ENCODE measurements around the gene KRTAP10-5.
"Not testable (repeated sequence)": the region's sequence is repeated elsewhere in the genome, so short reads cannot be mapped to it uniquely, and the experiment has no call there.

The KRTAP10-5 gene

GRCh38 chr21:44613386-44614155 lies 33.2 kb upstream of the KRTAP10-5 start:
- Histone ChIP-seq H3K27me3 (ENCODE audit: insufficient read depth, low read depth) (peaks cover 24% of the 10 kb centered on the region), H4K20me1 (ENCODE audit: insufficient read depth) (no peaks in the 10 kb centered on the region), H3K27ac (no peak overlapping the region), H3K4me3 (IDR thresholded peaks at IDR 0.05; ENCODE audit: insufficient read depth, low read depth, low read length) (no peak overlapping the region), H3K4me2 (no peak overlapping the region), H3K79me2 (ENCODE audit: insufficient read depth, low read depth) (no peaks in the 10 kb centered on the region), H3K4me1 (ENCODE audit: low read depth, poor library complexity, severe bottlenecking) (no peaks in the 10 kb centered on the region), H3K9ac (no peak overlapping the region), H2AFZ (ENCODE audit: low read depth) (no peak overlapping the region), H3K36me3 (ENCODE audit: insufficient read depth) (no peaks in the 10 kb centered on the region)
- TF ChIP-seq, protein P1, sequence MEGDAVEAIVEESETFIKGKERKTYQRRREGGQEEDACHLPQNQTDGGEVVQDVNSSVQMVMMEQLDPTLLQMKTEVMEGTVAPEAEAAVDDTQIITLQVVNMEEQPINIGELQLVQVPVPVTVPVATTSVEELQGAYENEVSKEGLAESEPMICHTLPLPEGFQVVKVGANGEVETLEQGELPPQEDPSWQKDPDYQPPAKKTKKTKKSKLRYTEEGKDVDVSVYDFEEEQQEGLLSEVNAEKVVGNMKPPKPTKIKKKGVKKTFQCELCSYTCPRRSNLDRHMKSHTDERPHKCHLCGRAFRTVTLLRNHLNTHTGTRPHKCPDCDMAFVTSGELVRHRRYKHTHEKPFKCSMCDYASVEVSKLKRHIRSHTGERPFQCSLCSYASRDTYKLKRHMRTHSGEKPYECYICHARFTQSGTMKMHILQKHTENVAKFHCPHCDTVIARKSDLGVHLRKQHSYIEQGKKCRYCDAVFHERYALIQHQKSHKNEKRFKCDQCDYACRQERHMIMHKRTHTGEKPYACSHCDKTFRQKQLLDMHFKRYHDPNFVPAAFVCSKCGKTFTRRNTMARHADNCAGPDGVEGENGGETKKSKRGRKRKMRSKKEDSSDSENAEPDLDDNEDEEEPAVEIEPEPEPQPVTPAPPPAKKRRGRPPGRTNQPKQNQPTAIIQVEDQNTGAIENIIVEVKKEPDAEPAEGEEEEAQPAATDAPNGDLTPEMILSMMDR (conservative IDR thresholded peaks at IDR 0.05; ENCODE audit: low read depth, low read length) = no peak

- Histone ChIP-seq H4K20me1 (ENCODE audit: insufficient read depth) (no peaks in the 10 kb centered on the region), H3K79me2 (ENCODE audit: insufficient read depth, low read depth) (no peaks in the 10 kb centered on the region), H3K4me1 (ENCODE audit: low read depth, poor library complexity, severe bottlenecking) (no peaks in the 10 kb centered on the region), H3K27ac (no peak overlapping the region), H3K27me3 (ENCODE audit: insufficient read depth, low read depth) (peaks cover 22% of the 10 kb centered on the region), H3K4me3 (IDR thresholded peaks at IDR 0.05; ENCODE audit: insufficient read depth, low read depth, low read length) (no peak overlapping the region), H3K4me2 (no peak overlapping the region), H3K9ac (no peak overlapping the region), H3K36me3 (ENCODE audit: insufficient read depth) (no peaks in the 10 kb centered on the region), H2AFZ (ENCODE audit: low read depth) (no peak overlapping the region)
- TF ChIP-seq, protein P1 (conservative IDR thresholded peaks at IDR 0.05; ENCODE audit: low read depth, low read length) = no peak
Observed at GRCh38 chr21:44612669-44613229, 32.3 kb upstream of the KRTAP10-5 start.

- Histone ChIP-seq H3K9ac (no peak within 1 kb of the TSS), H3K79me2 (ENCODE audit: insufficient read depth, low read depth) (no peaks in the 10 kb centered on the region), H4K20me1 (ENCODE audit: insufficient read depth) (no peaks in the 10 kb centered on the region), H3K4me3 (IDR thresholded peaks at IDR 0.05; ENCODE audit: insufficient read depth, low read depth, low read length) (no peak within 1 kb of the TSS), H3K4me2 (no peak within 1 kb of the TSS), H3K27me3 (ENCODE audit: insufficient read depth, low read depth) (peaks cover 22% of the 10 kb centered on the region), H3K4me1 (ENCODE audit: low read depth, poor library complexity, severe bottlenecking) (no peaks in the 10 kb centered on the region), H3K36me3 (ENCODE audit: insufficient read depth) (no peaks in the 10 kb centered on the region), H2AFZ (ENCODE audit: low read depth) (no peak within 1 kb of the TSS), H3K27ac (no peak within 1 kb of the TSS)
- TF ChIP-seq, protein P1 (conservative IDR thresholded peaks at IDR 0.05; ENCODE audit: low read depth, low read length) = no peak
Observed at GRCh38 chr21:44612029-44612486, 31.7 kb upstream of the KRTAP10-5 start, which contains the start of gene KRTAP10-8. TSS of gene KRTAP10-8 (plus strand) at chr21:44612079. CDS start at chr21:44612101, 22 bp downstream.

- no peaks in the 10 kb centered on the region for H3K4me1 ChIP-seq (ENCODE audit: low read depth, poor library complexity, severe bottlenecking)
- H3K4me2 ChIP-seq = no peak overlapping the region
- H3K79me2 ChIP-seq (ENCODE audit: insufficient read depth, low read depth) = no peaks in the 10 kb centered on the region
- no peak overlapping the region for H2AFZ ChIP-seq (ENCODE audit: low read depth)
- H3K36me3 ChIP-seq (ENCODE audit: insufficient read depth) = no peaks in the 10 kb centered on the region
- H3K9ac ChIP-seq = no peak overlapping the region
- no peak overlapping the region for H3K4me3 ChIP-seq (IDR thresholded peaks at IDR 0.05; ENCODE audit: insufficient read depth, low read depth, low read length)
- H3K27me3 ChIP-seq (ENCODE audit: insufficient read depth, low read depth) = peaks cover 22% of the 10 kb centered on the region
- TF ChIP-seq, protein P1 (conservative IDR thresholded peaks at IDR 0.05; ENCODE audit: low read depth, low read length) = no peak
- no peaks in the 10 kb centered on the region for H4K20me1 ChIP-seq (ENCODE audit: insufficient read depth)
- H3K27ac ChIP-seq = no peak overlapping the region
Observed at GRCh38 chr21:44611551-44611950, 31.1 kb upstream of the KRTAP10-5 start.

- peaks cover 19% of the 10 kb centered on the region for H3K27me3 ChIP-seq (ENCODE audit: insufficient read depth, low read depth)
- H3K36me3 ChIP-seq (ENCODE audit: insufficient read depth); H3K27ac ChIP-seq; H2AFZ ChIP-seq (ENCODE audit: low read depth); H3K4me3 ChIP-seq (IDR thresholded peaks at IDR 0.05; ENCODE audit: insufficient read depth, low read depth, low read length); H3K4me2 ChIP-seq; H4K20me1 ChIP-seq (ENCODE audit: insufficient read depth); H3K4me1 ChIP-seq (ENCODE audit: low read depth, poor library complexity, severe bottlenecking); H3K9ac ChIP-seq; H3K79me2 ChIP-seq (ENCODE audit: insufficient read depth, low read depth): not testable (repeated sequence)
Observed at GRCh38 chr21:44610157-44610843, 29.9 kb upstream of the KRTAP10-5 start.

Data from KMS-11 (cell line).